Common myeloid progenitor, CD34-positive (primary cell): Measurements from ENCODE around the gene SH3GL2.

Experiments
- CTCF ChIA-PET: fragments of 350-600 bp; sonication (Branson Sonifier 250); formaldehyde crosslinking; loops from one replicate; lab custom pipeline; 2021; ENCODE audit warnings: antibody characterized with exemption; lab: Charles Lee
- POLR2A ChIA-PET: fragments of 350-600 bp; sonication (Branson Sonifier 250); formaldehyde crosslinking; loops from one replicate; lab custom pipeline; 2021; ENCODE audit warnings: antibody characterized with exemption; lab: Charles Lee
- DNase-seq, 3 donors: peaks; one replicate each; pipeline versions ENCODE4 v3.0.0 to v3.0.0-alpha.2; 2013
- H3K27ac ChIP-seq, 2 experiments: 1 replicate in 1 of 2; 2 replicates in 1 of 2; pipeline ENCODE4 v1.7.0; 2013; ENCODE audit warnings: inconsistent platforms in 2 of 2, low read length in 2 of 2, mild to moderate bottlenecking in 2 of 2, low read depth in 1 of 2, moderate library complexity in 1 of 2; ENCODE audit not compliant: severe bottlenecking in 2 of 2, insufficient read depth in 1 of 2, poor library complexity in 1 of 2
- H3K27me3 ChIP-seq, 5 experiments: replicated peaks in 2 of 5; 1 replicate in 3 of 5; 2 replicates in 2 of 5; pipeline versions ENCODE4 v1.6.1 to v1.7.0; 2013; ENCODE audit warnings: low read length in 4 of 5, mild to moderate bottlenecking in 2 of 5, moderate library complexity in 2 of 5, inconsistent platforms in 1 of 5; ENCODE audit not compliant: insufficient read depth in 5 of 5, control insufficient read depth in 4 of 5
- H3K36me3 ChIP-seq, 4 experiments: 1 replicate in 2 of 4; 2 replicates in 2 of 4; pipeline versions ENCODE4 v1.6.1 to v1.7.0; 2013; ENCODE audit warnings: low read length in 3 of 4, control low read depth in 1 of 4, mild to moderate bottlenecking in 1 of 4; ENCODE audit not compliant: control insufficient read depth in 4 of 4, insufficient read depth in 4 of 4
- H3K4me1 ChIP-seq, 4 experiments: 1 replicate in 3 of 4; 2 replicates in 1 of 4; pipeline versions ENCODE4 v1.6.1 to v1.7.1; 2013; ENCODE audit warnings: low read length in 3 of 4, mild to moderate bottlenecking in 3 of 4, control low read depth in 1 of 4, inconsistent platforms in 1 of 4, moderate library complexity in 1 of 4; ENCODE audit not compliant: control insufficient read depth in 4 of 4, insufficient read depth in 4 of 4; ENCODE audit errors: control extremely low read depth in 1 of 4
- H3K4me3 ChIP-seq, 7 experiments: 1 replicate in 4 of 7; 2 replicates in 3 of 7; pipeline versions ENCODE4 v1.5.1 to v1.7.0; 2013; ENCODE audit warnings: mild to moderate bottlenecking in 7 of 7, low read length in 6 of 7, moderate library complexity in 6 of 7, inconsistent platforms in 2 of 7, low read depth in 2 of 7, control low read depth in 1 of 7; ENCODE audit not compliant: insufficient read depth in 4 of 7, control insufficient read depth in 1 of 7; ENCODE audit errors: extremely low read depth in 1 of 7
- H3K9me3 ChIP-seq, 5 experiments: 1 replicate in 4 of 5; 2 replicates in 1 of 5; pipeline versions ENCODE4 v1.6.1 to v1.7.1; 2013; ENCODE audit warnings: low read length in 4 of 5, mild to moderate bottlenecking in 2 of 5, inconsistent platforms in 1 of 5, low read depth in 1 of 5, moderate library complexity in 1 of 5; ENCODE audit not compliant: control insufficient read depth in 4 of 5, insufficient read depth in 2 of 5; ENCODE audit errors: control extremely low read depth in 1 of 5
- WGBS: methylation state at CpG from one replicate; pipeline ENCODE4 v1.1.5; 2013; ENCODE audit not compliant: insufficient coverage; 5-methylcytosine and 5-hydroxymethylcytosine counted together

The SH3GL2 gene

DNA sequence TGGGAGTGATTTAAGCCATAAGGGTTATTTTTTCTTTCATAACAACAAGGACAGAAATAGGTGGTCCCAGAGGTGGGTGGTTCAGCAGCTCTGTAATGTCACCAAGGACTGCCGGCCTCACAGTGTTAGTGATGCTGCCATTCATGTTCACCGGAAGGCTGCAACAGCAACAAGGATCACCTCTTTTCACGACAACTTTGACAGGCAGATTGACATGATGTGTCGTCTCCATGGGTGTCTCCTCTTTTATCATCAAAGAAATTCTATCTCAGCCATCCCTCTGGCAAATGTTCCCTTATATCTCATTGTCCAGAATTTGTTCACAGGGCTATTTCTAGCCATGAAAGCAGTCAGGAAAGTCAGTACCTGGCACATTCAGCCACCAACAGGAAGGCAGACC is 231.5 kb downstream of the SH3GL2 start:
- Histone ChIP-seq H3K36me3 (no peaks in the 10 kb centered on the region), H3K27ac (no peak overlapping the region), H3K4me1 (no peaks in the 10 kb centered on the region), H3K9me3 (no peaks in the 10 kb centered on the region), H3K4me3 (no peak overlapping the region), H3K27me3 (peaks cover 0 to 16% (median 7%) of the 10 kb centered on the region in 5 experiments)
- CTCF ChIA-PET, result interaction anchor here (1.4 to 2.0 kb wide), 5 partner anchors 9 to 404 kb away, joined by 3 to 14 read pairs (median 6); no protein-coding TSS in a partner anchor
- POLR2A ChIA-PET, result no interaction called here
- WGBS, result 100% methylated on average over 2 of the region's 4 CpGs
- DNase-seq, result no peak

DNA sequence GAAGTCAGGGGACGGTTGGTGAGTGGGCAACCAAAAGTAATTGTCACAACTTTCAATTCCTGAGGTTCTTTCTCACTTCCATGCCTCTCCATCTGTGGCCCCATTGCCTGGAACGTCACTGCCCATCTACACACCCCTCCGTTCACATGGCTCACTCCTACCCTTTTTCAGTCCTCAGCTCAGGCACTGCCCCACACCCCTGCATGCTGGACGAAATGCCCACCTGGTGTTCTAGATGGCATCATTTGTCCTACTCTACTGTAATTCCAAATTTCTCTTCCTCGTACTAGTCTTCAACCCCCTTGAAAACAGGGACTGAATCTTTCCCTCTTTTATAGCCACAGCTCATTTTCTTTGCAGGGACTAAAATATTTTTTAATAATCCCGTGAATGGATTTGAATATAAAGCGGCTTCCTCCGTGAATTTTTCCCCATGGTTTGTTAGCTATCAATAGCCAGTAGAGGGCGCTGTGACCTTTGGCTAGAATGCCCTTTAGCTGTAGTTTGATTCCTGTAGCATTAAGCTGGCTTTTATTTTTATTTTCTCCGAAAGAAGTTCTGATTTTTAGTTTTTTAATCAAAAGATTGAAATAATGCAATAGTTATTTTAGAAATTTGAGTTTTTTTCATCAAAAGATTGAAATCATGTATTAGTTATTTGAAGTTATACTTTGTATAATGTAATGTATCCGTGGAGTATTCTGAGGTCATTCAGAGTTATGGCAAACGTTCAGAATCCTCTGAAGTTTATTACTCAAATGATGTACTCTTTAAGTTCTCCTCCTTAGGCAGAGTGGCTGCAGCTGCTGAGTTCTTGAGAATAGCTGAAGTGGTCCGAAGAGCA is 232.1 kb downstream of the SH3GL2 start:
- Histone ChIP-seq H3K36me3 (no peaks in the 10 kb centered on the region), H3K4me3 (no peak overlapping the region), H3K27ac (no peak overlapping the region), H3K27me3 (peaks cover 0 to 17% (median 7%) of the 10 kb centered on the region in 5 experiments), H3K9me3 (no peaks in the 10 kb centered on the region), H3K4me1 (no peaks in the 10 kb centered on the region)
- 28% methylated on average over 7 of the region's 13 CpGs for WGBS
- ChIA-PET CTCF (interaction anchor here (0.6 to 2.0 kb wide), 9 partner anchors 9 to 1217 kb away, joined by 3 to 14 read pairs (median 4); no protein-coding TSS in a partner anchor), POLR2A (no interaction called here)
- DNase-seq, result peak; percentile 29 to 63 (median 50)

DNA sequence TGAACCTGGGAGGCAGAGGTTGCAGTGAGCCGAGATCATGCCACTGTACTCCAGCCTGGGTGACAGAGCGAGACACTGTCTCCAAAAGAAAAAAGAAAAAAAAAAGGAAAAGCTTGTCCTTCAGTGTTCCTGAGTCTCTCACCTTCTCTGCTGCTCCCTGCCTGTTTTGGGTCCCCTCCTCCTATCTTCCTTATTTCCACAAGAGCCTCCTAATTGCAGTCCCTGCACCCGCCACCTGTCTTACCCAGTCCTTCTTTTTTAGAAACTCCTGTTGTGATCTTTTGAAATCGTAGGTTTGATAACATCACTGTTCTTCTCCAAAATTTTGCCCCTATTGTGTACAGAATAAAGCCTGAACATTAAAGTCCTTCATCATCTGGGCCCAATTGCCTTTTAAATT is 234.9 kb downstream of the SH3GL2 start:
- Histone ChIP-seq H3K4me1 (no peaks in the 10 kb centered on the region), H3K4me3 (no peak overlapping the region), H3K36me3 (no peaks in the 10 kb centered on the region), H3K9me3 (no peaks in the 10 kb centered on the region), H3K27ac (no peak overlapping the region), H3K27me3 (peaks cover 2 to 19% (median 6%) of the 10 kb centered on the region in 5 experiments)
- ChIA-PET POLR2A (no interaction called here), CTCF (interaction anchor here (1.4 kb wide), 1 partner anchor 24 kb away, joined by 4 read pairs; no protein-coding TSS in a partner anchor)
- 85% methylated on average over 3 of the region's 4 CpGs for WGBS
- DNase-seq, result no peak

DNA sequence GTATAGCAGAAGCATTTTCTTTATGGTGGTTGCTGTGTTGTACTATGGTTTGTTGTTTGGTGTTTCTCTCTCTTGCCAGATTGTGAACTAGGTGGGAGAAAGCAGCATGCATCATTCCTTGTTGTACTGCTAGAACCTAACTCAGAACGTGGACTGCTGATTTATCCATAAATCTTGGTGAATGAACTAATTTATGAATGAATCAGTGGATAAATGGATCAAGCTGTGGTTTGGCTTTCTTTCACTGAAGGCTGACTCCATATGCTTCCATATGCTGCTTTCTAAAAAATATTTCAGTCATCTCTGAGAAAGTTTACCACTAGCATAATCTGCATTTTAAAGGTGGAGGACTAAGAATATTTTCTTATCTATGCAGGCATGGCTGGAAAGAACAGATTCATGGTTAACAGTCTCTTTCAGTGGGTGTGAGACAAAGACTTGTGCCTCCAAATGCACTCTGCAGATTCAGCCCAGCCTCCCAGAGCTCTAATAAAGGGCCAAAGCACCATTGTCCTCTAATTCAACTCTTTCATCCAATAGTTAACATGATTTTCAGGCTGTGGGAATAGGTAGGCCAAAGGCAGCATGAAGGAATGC is 237.7 kb downstream of the SH3GL2 start:
- ChIA-PET CTCF (interaction anchor here (1.6 kb wide), 1 partner anchor 8 kb away, joined by 4 read pairs; no protein-coding TSS in a partner anchor), POLR2A (no interaction called here)
- no peak overlapping the region for H3K4me3 ChIP-seq
- H3K27ac ChIP-seq, result no peak overlapping the region
- peaks cover 2 to 5% (median 3%) of the 10 kb centered on the region in 5 experiments for H3K27me3 ChIP-seq
- WGBS, result 88% methylated on average over 1 of the region's 1 CpG
- H3K9me3 ChIP-seq, result peaks cover 0 to 1% (median 0%) of the 10 kb centered on the region in 5 experiments
- no peaks in the 10 kb centered on the region for H3K36me3 ChIP-seq
- no peaks in the 10 kb centered on the region for H3K4me1 ChIP-seq
- no peak for DNase-seq

DNA sequence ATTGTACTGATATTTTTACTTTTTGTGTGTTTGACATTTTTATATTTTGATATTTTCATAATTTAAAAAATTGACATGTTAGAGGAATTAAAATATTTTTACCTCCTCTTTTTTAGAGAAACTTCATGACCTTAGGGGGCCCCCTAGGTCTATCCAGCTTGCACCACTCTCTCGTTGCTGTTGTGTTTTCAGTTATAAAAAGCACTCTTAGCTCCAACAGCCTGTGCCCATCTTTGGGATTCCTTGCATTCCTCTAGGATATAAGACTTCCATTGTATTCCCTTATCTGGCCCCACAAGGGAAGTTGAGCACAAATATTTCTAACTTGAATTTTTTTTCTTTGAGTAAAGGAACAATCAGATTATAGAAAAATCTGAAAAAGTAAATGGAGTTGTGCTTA is 245.3 kb downstream of the SH3GL2 start:
- DNase-seq, result no peak
- 33% methylated on average over 1 of the region's 1 CpG for WGBS
- Histone ChIP-seq H3K36me3 (no peaks in the 10 kb centered on the region), H3K9me3 (peaks cover 0 to 1% (median 0%) of the 10 kb centered on the region in 5 experiments), H3K4me3 (no peak overlapping the region), H3K4me1 (no peaks in the 10 kb centered on the region), H3K27me3 (peaks cover 0 to 7% (median 4%) of the 10 kb centered on the region in 5 experiments), H3K27ac (no peak overlapping the region)
- CTCF ChIA-PET, result no interaction called here
- POLR2A ChIA-PET, result no interaction called here

DNA sequence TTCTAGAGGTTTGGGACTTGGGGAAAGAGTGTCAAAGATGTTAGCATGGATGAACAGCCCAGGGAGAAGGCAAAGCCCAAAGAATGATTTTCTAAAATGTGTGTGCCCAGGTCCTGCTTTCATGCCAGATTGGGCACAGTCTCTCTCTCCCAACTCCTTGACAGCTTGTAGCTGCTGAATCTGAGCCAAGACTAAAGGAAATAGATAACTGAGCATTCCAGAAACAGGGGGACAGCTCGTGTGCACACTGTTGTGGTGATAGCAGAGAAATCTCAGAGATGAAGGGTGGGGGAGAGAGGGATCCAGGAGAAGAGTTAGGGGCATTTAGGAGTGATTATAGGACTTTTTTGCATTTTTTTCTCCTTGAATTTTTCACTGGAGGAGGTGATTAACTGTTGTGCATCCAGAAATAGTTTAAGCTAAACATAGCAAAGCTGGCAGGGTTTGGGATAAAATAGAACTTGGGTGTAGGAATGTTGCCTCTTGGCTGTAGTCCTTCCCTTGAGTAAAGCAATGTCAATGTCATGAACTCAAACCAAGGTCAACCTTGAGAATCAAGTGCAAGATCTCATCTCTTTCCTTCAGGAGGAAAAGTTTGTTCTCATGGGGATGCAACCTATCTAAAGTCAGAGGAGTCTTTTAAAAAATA is 245.9 kb downstream of the SH3GL2 start:
- no peak for DNase-seq

More for the DNA sequence above, 245.9 kb downstream of the SH3GL2 start:
- H3K36me3 ChIP-seq, result no peaks in the 10 kb centered on the region
- H3K9me3 ChIP-seq, result peaks cover 0 to 1% (median 0%) of the 10 kb centered on the region in 5 experiments
- H3K27me3 ChIP-seq, result peaks cover 0 to 7% (median 4%) of the 10 kb centered on the region in 5 experiments
- ChIA-PET CTCF (no interaction called here), POLR2A (no interaction called here)
- WGBS, result 6% methylated on average over 1 of the region's 1 CpG
- H3K4me3 ChIP-seq, result no peak overlapping the region
- H3K27ac ChIP-seq, result no peak overlapping the region
- no peaks in the 10 kb centered on the region for H3K4me1 ChIP-seq
